HCT116 (cell line): ENCODE measurements around the gene PRR29. TPM values are rescaled to one million over a fixed set of nuclear protein-coding genes. Genes with fewer than 3 reads are reported as not detected.

ENCODE experiments used
- ATAC-seq: fragments of 200-7000 bp; cut with Tn5 transposase; 2 replicates; pipeline ENCODE4 v1.9.1; 2020; ENCODE audit warnings: mild to moderate bottlenecking, moderate library complexity
- BruUV-seq: library from RNA; stranded (reverse); fragments of 400-500 nt; replicated peaks from 2 replicates; lab custom pipeline; 2021; lab: Mats Ljungman, UMichigan
- CTCF ChIA-PET: fragments of 300-600 bp; sonication (Branson Sonifier 250); formaldehyde crosslinking; loops from one replicate; lab custom pipeline; 2021; ENCODE audit warnings: antibody characterized with exemption; lab: Charles Lee
- POLR2A ChIA-PET: fragments of 300-600, 350-600 bp; sonication (Branson Sonifier 250); formaldehyde crosslinking; loops from one replicate; lab custom pipeline; 2021; ENCODE audit warnings: antibody characterized with exemption; lab: Charles Lee
- RAD21 ChIA-PET, 2 experiments: fragments of 300-600 bp; sonication (Branson Sonifier 250); formaldehyde crosslinking; loops; one replicate each; lab custom pipeline; 2023; ENCODE audit warnings: low total read pairs in 2 of 2; ENCODE audit not compliant: uncharacterized antibody in 2 of 2, unreplicated experiment in 2 of 2, low non-redundant PET in 1 of 2; lab: Charles Lee
- DNase-seq: peaks from one replicate; pipeline ENCODE4 v3.0.0-alpha.2; 2010; ENCODE audit warnings: low read depth, low spot score
- H2AFZ ChIP-seq: fragments of 200-600 bp; shearing (Covaris generic), sonication (generic); 2 replicates; pipeline ENCODE4 v1.6.1; 2017; ENCODE audit warnings: low read depth, mixed run types, mixed read lengths, antibody characterized with exemption, low read length; ENCODE audit not compliant: poor library complexity, severe bottlenecking
- H3K27ac ChIP-seq: 2 replicates; pipeline ENCODE4 v1.5.1; 2012; ENCODE audit warnings: low read depth, low read length
- H3K27me3 ChIP-seq: fragments of 200-600 bp; sonication (generic); 2 replicates; pipeline ENCODE4 v1.6.1; 2016; ENCODE audit warnings: mixed run types, low read length, mixed read lengths; ENCODE audit not compliant: insufficient read depth
- H3K36me3 ChIP-seq, 2 experiments: fragments of 200-500 bp in 1 of 2; fragments of 200-600 bp in 1 of 2; sonication (Bioruptor generic) in 1 of 2; sonication (generic) in 1 of 2; 2 replicates each; pipeline versions ENCODE4 v1.5.1 to v1.6.1; 2014 to 2016; ENCODE audit warnings: low read length in 2 of 2, inconsistent platforms in 1 of 2, mixed read lengths in 1 of 2, mixed run types in 1 of 2; ENCODE audit not compliant: insufficient read depth in 2 of 2, control insufficient read depth in 1 of 2
- H3K4me1 ChIP-seq, 2 experiments: fragments of 200-600 bp in 1 of 2; sonication (generic) in 1 of 2; 2 replicates each; pipeline versions ENCODE4 v1.5.1 to v1.6.1; 2012 to 2017; ENCODE audit warnings: low read length in 2 of 2, inconsistent platforms in 1 of 2, mild to moderate bottlenecking in 1 of 2, mixed read lengths in 1 of 2, mixed run types in 1 of 2, moderate library complexity in 1 of 2; ENCODE audit not compliant: insufficient read depth in 2 of 2, control insufficient read depth in 1 of 2
- H3K4me2 ChIP-seq: fragments of 200-600 bp; sonication (generic); 2 replicates; pipeline ENCODE4 v1.6.1; 2017; ENCODE audit warnings: mixed run types, low read length, mixed read lengths
- H3K4me3 ChIP-seq, 2 experiments: fragments of 200-600 bp in 1 of 2; sonication (generic) in 1 of 2; replicated peaks in 1 of 2; 2 replicates each; pipeline ENCODE4 v1.5.1; 2011 to 2016; ENCODE audit warnings: low read length in 2 of 2, control low read depth in 1 of 2, low read depth in 1 of 2, mild to moderate bottlenecking in 1 of 2, mixed read lengths in 1 of 2, mixed run types in 1 of 2
- H3K79me2 ChIP-seq: fragments of 200-600 bp; sonication (generic); 2 replicates; pipeline ENCODE4 v1.6.1; 2017; ENCODE audit warnings: mild to moderate bottlenecking, mixed run types, low read length, moderate library complexity, mixed read lengths; ENCODE audit not compliant: insufficient read depth
- H3K9ac ChIP-seq: fragments of 200-600 bp; sonication (generic); 2 replicates; pipeline ENCODE4 v1.6.1; 2016; ENCODE audit warnings: low read length, mixed read lengths
- H3K9me2 ChIP-seq: fragments of 200-600 bp; sonication (generic), shearing (Covaris generic); 2 replicates; pipeline ENCODE4 v1.6.1; 2017; ENCODE audit warnings: mixed run types, mild to moderate bottlenecking, moderate library complexity; ENCODE audit not compliant: insufficient read depth
- H3K9me3 ChIP-seq, 2 experiments: fragments of 200-500 bp in 1 of 2; fragments of 200-600 bp in 1 of 2; sonication (Bioruptor generic) in 1 of 2; sonication (generic) in 1 of 2; 2 replicates each; pipeline ENCODE4 v1.6.1; 2014 to 2017; ENCODE audit warnings: low read length in 2 of 2, mixed read lengths in 2 of 2, inconsistent platforms in 1 of 2, low read depth in 1 of 2, mild to moderate bottlenecking in 1 of 2, mixed run types in 1 of 2, moderate library complexity in 1 of 2; ENCODE audit not compliant: control insufficient read depth in 1 of 2, insufficient read depth in 1 of 2
- H4K20me1 ChIP-seq: fragments of 200-600 bp; sonication (generic), shearing (Covaris generic); 2 replicates; pipeline ENCODE4 v1.6.1; 2017; ENCODE audit warnings: mixed run types, mild to moderate bottlenecking, moderate library complexity; ENCODE audit not compliant: insufficient read depth
- ATF3 ChIP-seq: IDR thresholded peaks from 2 replicates; pipeline ENCODE4 v1.6.1; 2012
- CBX3 ChIP-seq: IDR thresholded peaks from 2 replicates; pipeline ENCODE4 v1.6.1; 2012; ENCODE audit warnings: low read depth
- CEBPB ChIP-seq: IDR thresholded peaks from 2 replicates; pipeline ENCODE4 v1.6.1; 2012; ENCODE audit warnings: low read depth
- ELF1 ChIP-seq: IDR thresholded peaks from 2 replicates; pipeline ENCODE4 v1.6.1; 2012; ENCODE audit warnings: low read depth, borderline replicate concordance
- EZH2phosphoT487 ChIP-seq: fragments of 200-600 bp; IDR thresholded peaks from 2 replicates; pipeline ENCODE4 v1.6.1; 2018; ENCODE audit warnings: antibody characterized with exemption, borderline replicate concordance
- MAX ChIP-seq: IDR thresholded peaks from 2 replicates; pipeline ENCODE4 v1.6.1; 2012
- POLR2A ChIP-seq: IDR thresholded peaks from 2 replicates; pipeline ENCODE4 v1.7.0; 2011; ENCODE audit warnings: borderline replicate concordance; ENCODE audit not compliant: insufficient read depth, insufficient read length; ENCODE audit errors: extremely low read depth
- POLR2AphosphoS5 ChIP-seq: IDR thresholded peaks from 2 replicates; pipeline ENCODE4 v1.6.1; 2011; ENCODE audit warnings: mild to moderate bottlenecking, low read depth, low read length, moderate library complexity
- REST ChIP-seq: IDR thresholded peaks from 2 replicates; pipeline ENCODE4 v1.6.1; 2012; ENCODE audit warnings: low read depth
- SIN3A ChIP-seq: IDR thresholded peaks from 2 replicates; pipeline ENCODE4 v1.6.1; 2012; ENCODE audit warnings: low read depth
- SP1 ChIP-seq: IDR thresholded peaks from 2 replicates; pipeline ENCODE4 v1.6.1; 2012; ENCODE audit warnings: low read depth
- SRF ChIP-seq: IDR thresholded peaks from 2 replicates; pipeline ENCODE4 v1.6.1; 2012; ENCODE audit warnings: low read depth
- TCF7L2 ChIP-seq: IDR thresholded peaks from 2 replicates; pipeline ENCODE4 v1.7.0; 2011; ENCODE audit warnings: borderline replicate concordance, inconsistent platforms; ENCODE audit not compliant: insufficient read depth, insufficient read length; ENCODE audit errors: extremely low read depth
- ZBTB33 ChIP-seq: IDR thresholded peaks from 2 replicates; pipeline ENCODE4 v1.6.1; 2011; ENCODE audit warnings: mild to moderate bottlenecking, low read length, moderate library complexity; ENCODE audit not compliant: insufficient replicate concordance; ENCODE audit errors: extremely low read depth
- ZNF274 ChIP-seq: fragments of 200-500 bp; sonication (Bioruptor generic); IDR thresholded peaks from 2 replicates; pipeline ENCODE4 v1.6.1; 2014; ENCODE audit warnings: mild to moderate bottlenecking, low read depth, low read length, inconsistent platforms
- intact Hi-C: fragments of 100-400 bp; cut with micrococcal nuclease; formaldehyde crosslinking; loops from 2 replicates; pipeline ENCODE4 v1.10.0; 2022
- total RNA-seq: library from RNA; stranded (reverse); gene quantifications from one replicate; pipeline ENCODE4 v1.2.1, GENCODE V29; 2021; ENCODE audit not compliant: unreplicated experiment

Gene PRR29
- total RNA-seq, 1 experiment from 2014 or later = not detected

GRCh38 chr17:63955791-63956190 is 42.4 kb upstream of the PRR29 start:
- Histone ChIP-seq H3K27ac (no peak overlapping the region), H4K20me1 (no peaks in the 10 kb centered on the region), H3K4me3 (no peak overlapping the region), H3K9me3 (no peaks in the 10 kb centered on the region), H3K4me1 (peaks cover 0 to 9% of the 10 kb centered on the region in 2 experiments; a peak in 2 of 4 replicates), H3K79me2 (no peaks in the 10 kb centered on the region), H3K9ac (no peak overlapping the region), H3K9me2 (no peaks in the 10 kb centered on the region), H3K36me3 (no peaks in the 10 kb centered on the region), H2AFZ (no peak overlapping the region), H3K27me3 (no peaks in the 10 kb centered on the region), H3K4me2 (no peak overlapping the region)
- intact Hi-C loops = no loop called here
- ChIA-PET RAD21 (no interaction called here), POLR2A (no interaction called here), CTCF (interaction anchor here (1.5 to 4.0 kb wide), 3 partner anchors 9 to 37 kb away, joined by 4 to 29 read pairs (median 4); partner anchors contain the start of gene GH1)
- no peak for DNase-seq
- no peak for TF ChIP-seq REST
- TF ChIP-seq TCF7L2 = no peak
- no peak for TF ChIP-seq CBX3
- no peak for TF ChIP-seq SP1
- no peak for TF ChIP-seq ZNF274
- no peak for TF ChIP-seq ELF1
- TF ChIP-seq ZBTB33 = no peak
- no peak for TF ChIP-seq ATF3
- no peak for TF ChIP-seq MAX
- no peak for TF ChIP-seq SRF
- TF ChIP-seq EZH2phosphoT487 = no peak
- no peak for TF ChIP-seq SIN3A
- no peak for TF ChIP-seq POLR2A
- no peak for TF ChIP-seq CEBPB
- TF ChIP-seq POLR2AphosphoS5 = no peak
- no TSS peak for BruUV-seq
- ATAC-seq = no peak
